Activated T-cell treated with anti-CD3 and anti-CD28 coated beads, Interleukin-2, amount 50 U/mL, for 1 hour (primary cell): ENCODE data around the gene WDR45B.
"Not testable (repeated sequence)": the region's sequence is repeated elsewhere in the genome, so short reads cannot be mapped to it uniquely, and the experiment has no call there.

Source experiments
- DNase-seq: peaks from one replicate; pipeline ENCODE4 v3.0.0-alpha.2; 2020

Gene WDR45B

GRCh38 chr17:82655523-82655922, 7.3 kb upstream of the WDR45B start:
- DNase-seq = no peak

GRCh38 chr17:82655038-82655479, 6.8 kb upstream of the WDR45B start:
- no peak for DNase-seq

GRCh38 chr17:82654611-82655010, 6.4 kb upstream of the WDR45B start:
- not testable (repeated sequence) for DNase-seq

- no peak for DNase-seq
Observed at GRCh38 chr17:82653651-82654528, 5.6 kb upstream of the WDR45B start.

DNA sequence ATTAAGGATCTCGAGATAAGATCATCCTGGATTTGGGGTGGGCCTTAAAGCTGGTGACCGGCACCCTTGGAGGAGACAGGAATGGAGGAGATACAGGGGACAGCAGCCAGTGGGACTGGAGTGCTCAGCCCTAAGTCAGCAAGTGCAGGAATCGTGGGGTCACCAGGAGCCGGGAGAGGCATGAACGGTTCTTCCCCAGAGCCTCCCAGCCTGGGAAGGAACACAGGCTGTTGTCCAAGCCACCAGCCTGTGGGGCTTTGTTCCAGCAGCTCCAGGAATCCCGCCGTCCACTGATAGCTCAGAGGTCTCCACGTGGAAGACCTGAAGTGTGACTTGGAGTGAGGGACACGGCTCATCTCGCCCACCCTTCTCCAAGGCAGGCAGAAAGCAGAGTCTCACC, 2.5 kb upstream of the WDR45B start:
- no peak for DNase-seq

DNA sequence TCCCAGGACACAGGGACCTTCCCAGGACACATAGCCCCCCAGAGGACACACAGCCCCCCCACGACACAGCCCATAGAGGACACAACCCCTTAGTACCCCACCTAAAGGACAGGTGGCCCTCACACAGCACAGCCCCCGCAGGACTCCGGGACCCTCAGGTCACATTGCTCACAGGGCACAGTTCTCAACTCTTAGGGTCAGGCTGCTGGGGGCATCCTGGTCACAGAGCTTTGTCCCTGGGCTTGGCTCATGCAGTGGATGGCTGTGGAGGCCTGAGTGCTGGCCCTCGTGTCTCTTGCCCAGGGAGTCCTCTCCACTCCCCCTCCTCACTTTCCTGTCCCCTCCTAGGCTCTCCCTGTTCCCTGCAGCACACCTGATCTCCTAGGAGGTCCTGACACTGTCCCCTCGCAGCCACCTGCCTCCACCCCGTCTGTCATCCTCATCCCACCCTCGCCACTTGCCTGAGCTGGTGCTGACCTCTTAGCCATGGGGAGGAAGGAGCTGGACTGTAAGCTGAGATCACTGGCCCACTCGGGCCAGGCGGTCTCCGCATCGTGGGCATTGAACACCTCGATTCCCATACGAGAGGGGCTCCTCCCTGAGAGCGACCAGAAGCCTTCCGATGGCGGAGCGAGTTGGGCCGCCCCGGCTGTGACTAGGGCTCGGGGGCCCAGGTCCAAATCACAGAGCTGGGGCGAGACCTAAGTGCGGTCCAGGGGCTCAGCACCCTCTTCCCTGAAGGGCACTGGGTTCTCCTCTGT, 1.4 kb upstream of the WDR45B start:
- no peak for DNase-seq

DNA sequence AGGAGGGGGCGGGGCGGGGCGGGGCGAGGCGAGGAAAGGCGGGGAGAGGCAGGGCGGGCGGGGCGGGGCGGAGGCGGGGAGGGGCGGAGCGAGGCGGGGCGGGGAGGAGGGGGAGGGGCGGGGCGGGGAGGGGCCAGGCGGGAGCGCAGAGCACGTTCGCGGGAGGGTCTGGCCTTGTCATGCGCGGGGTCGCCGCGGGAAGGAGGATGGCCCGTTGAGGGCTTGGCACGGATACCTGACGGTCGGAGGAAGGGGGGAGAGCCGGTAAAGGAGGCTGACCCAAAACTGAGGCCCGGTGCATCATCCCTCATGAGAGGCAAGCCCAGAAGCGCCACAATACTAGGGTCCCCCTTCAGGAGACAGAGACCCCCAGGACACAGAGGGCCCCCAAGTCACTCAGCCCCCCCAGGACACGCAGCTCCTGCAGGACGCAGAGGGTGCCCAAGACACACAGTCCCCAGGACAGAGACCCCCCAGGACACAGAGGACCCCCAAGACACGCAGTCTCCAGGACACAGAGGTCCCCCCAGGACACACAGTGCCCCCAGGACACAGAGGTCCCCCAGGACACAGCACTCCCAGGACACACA, 593 bp upstream of the WDR45B start:
- no peak for DNase-seq

DNA sequence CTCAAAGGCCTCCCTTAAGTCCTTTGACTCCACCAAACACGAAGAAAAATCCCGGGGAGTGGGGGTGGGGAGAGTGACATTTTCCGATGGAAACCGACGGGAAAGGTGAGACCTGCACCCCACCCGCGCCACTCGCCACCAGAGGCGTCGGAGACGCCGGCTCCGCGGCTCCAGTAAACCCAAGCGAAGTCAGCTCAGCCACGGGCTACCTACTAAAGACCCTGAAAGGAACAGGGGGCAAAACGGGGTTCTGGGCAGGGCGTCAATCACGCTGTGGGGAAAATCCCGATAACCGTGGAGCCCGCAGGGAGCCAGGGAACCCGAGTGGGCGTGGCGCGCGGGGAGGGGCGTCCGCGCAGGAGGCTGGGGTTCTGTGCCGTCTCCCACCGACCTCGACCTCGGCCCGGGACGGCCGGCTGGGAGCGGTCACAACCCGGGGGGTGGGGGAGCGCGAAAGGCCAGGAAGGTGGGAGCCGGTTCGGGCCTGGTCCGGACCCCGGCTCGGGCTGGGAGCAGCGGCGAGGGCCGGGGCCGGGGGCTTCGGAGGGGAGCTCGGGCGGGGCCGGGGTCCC, 565 bp downstream of the WDR45B start:
- DNase-seq = peak; percentile 62

DNA sequence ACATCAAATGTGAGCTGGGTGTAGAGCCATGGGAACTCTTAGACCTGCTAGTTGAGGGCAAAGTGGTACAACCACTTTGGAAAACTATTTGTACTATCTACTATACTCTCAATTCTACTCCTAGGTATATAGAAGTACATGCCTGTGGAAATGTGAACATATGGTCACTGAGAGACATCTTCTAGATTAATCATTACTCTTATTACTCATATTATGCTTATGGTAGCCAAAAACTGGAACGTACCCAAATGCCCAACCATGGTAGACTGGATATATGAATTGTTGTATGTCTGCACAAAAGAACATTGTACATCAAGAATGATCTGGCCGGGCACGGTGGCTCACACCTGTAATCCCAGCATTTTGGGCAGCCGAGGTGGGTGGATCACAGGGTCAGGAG, 2.7 kb downstream of the WDR45B start:
- DNase-seq = no peak

GRCh38 chr17:82644148-82644547, 4.1 kb downstream of the WDR45B start:
- no peak for DNase-seq

- DNase-seq = no peak
Observed at GRCh38 chr17:82642022-82642421, 6.2 kb downstream of the WDR45B start.

DNA sequence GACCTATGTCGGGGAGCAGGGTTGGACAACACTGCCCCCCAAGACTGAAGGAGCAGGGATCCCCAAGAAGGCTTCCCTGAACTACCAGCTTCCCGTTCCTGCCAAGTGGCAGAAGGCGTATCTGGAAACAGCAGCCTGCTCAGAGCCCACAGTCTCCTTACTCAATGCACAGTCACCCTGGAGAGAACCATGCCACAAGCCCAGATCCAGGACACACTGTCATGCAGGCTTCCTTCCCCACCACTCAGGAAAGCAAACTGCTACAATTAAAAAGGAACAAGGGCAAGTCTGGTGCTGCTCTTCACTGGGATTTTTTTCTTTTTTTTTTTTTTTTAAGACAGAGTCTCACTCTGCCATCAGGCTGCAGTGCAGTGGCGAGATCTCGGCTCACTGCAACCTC, 8.2 kb downstream of the WDR45B start:
- DNase-seq = no peak

DNA sequence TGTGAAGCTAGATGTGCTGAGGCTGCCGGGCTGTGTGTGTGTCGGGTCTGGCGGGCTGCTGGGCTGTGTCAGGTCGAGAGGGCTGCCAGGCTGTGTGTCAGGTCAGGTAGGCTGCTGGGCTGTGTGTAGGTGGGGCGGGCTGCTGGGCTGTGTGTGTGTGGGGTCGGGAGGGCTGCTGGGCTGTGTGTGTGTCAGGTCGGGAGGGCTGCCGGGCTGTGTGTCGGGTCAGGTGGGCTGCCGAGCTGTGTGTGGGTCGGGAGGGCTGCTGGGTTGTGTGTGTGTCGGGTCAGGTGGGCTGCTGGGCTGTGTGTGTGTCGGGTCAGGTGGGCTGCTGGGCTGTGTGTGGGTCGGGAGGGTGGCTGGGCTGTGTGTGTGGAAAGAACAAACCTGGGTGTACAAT, 8.6 kb downstream of the WDR45B start:
- no peak for DNase-seq

DNA sequence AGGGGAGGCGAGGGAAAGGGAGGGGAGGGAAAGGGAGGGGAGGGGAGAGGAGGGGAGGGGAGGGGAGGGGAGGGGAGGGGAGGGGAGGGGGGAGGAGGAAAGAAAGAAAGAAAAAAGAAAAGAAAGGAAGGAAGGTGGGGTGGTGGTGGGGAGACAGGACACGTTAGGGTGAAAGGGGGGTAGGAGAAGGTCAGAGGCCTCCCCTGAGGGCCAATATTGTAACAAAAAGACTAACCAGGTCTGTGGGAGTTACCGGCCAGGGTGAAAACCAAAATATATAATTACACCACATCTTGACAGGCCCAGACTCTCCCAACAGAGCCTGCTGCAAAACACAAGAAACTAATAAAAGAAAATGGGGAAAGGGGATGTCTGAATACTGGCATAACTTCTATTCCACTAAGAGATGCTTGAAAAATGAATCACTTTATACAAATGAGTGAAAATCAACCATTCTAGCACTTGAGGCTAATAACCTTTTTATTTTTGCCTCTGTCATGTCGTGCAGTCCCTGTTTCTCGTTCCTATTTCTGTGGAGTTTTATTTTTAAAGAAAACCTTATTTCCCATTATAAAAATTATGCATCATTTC, 10.0 kb downstream of the WDR45B start:
- no peak for DNase-seq

DNA sequence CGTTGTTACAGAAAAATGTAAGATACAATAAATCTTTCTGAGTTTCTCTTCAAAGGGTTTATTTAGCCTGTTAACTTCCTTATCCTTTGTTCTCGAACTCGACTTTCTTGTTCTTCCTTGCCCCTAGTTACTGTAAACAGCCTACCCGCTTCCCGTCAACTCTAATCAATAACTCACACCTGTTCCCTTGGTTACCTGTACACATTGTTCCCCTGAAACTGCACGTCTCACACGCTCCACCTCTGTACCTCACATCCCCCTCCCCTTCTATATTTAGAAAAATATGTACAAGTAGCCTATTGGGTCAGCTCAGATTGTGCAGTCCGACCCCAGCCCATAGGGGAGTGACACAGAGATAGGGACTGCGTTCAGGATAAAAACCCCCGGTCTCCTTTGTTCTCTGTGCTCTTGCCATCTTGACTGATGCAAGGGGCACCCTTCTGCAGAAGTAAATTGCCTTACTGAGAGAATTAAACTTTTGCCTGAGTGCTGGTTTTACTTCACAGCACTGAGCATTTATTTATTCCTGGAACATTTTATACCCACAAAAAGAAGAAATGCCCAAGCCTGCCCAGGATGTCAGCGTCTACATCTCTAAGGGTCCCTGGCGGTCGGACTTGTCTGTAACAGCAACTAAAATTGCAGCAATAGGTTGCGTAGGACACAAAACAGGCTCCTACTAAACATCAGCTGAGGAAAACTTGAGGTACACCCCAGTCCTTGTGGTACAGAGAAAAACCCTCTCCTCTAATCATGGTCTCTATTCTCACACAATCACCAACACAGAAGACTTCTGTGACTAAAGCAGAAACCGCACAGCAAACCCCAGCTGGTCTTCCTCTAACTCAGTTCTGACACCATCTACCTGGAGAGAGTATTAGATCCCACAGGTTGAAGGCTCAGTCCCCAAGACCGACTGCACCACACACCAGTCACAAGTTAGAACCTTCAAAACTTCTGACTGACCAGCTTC, 11.3 kb downstream of the WDR45B start:
- no peak for DNase-seq

GRCh38 chr17:82633343-82633742, 14.9 kb downstream of the WDR45B start:
- no peak for DNase-seq

- DNase-seq = no peak
Observed at GRCh38 chr17:82632451-82632850, 15.8 kb downstream of the WDR45B start.

GRCh38 chr17:82631544-82631943, 16.7 kb downstream of the WDR45B start:
- DNase-seq = no peak

DNA sequence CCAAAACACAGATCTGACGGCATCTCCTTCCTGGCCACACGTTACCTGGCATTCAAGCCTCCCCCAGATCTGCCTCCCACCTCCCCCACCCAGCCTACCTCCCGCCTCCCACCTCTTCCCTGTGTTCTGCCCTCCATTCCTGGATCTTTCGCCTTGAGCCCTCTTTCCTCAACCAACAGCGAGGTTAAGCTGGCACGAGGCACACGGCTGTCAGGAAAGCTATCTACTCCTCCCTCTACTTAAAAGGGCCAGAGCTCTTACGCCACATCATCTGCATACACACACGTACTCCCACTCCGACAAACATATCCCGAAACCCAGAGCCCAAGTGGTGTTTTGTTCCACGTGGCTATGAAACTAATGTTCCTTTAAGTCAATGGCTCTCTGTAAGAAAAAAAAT, 18.0 kb downstream of the WDR45B start:
- DNase-seq = no peak

DNA sequence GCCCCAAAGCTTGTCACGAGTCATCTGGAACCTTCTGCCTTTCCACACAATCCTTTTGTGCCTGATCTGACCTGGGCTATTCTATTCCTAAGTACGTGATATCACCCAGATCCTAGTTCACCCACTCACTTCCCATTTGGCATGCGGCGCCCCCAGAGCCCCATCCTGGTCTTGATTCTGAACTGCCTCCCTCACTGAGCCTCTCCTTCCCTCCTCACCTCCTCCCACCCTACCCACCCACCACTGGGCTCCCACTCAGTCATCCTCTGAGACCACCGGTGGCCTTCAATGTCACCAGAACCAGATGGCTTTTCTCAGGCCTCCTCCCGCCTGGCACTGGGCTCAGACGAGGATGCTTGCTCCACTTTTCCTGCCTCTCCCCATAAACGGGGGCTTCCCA, 18.5 kb downstream of the WDR45B start:
- no peak for DNase-seq

DNA sequence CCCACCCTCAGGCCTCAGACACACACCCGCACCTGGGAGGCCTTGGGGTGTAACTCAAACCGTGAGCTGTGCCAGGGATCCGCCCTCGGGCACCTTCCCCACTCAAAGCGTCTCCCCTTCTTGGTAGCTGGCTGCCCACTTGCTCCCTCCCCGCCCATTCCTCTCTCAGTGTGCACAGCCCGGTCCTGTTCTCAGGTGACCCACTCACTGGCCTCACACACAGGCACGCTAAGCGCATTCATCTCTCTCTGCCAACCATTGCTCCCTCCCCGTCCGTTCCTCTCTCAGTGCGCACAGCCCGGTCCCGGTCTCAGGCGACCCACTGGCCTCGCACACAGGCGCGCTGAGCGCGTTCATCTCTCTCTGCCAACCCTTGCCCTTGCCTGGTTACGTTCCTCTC, 20.8 kb downstream of the WDR45B start:
- no peak for DNase-seq

GRCh38 chr17:82623707-82624106, 24.5 kb downstream of the WDR45B start:
- DNase-seq = no peak
